K562 (cell line): ENCODE measurements around the gene MANBA. TPM values are rescaled to one million over a fixed set of nuclear protein-coding genes. Genes with fewer than 3 reads are reported as not detected.

ENCODE experiments used
- BHLHE40 ChIP-seq: IDR thresholded peaks from 2 replicates; pipeline ENCODE4 v1.6.1; 2011; ENCODE audit warnings: low read length, improper control_type of control experiment
- E2F4 ChIP-seq: sonication (generic); formaldehyde crosslinking; IDR thresholded peaks from 2 replicates; pipeline ENCODE4 v1.8.0; 2022; ENCODE audit warnings: mild to moderate bottlenecking, low read depth, missing genetic modification reagents
- EGR1 ChIP-seq: fragments of 450-650 bp; conservative IDR thresholded peaks from 2 replicates; pipeline ENCODE4 v1.6.1; 2017; ENCODE audit warnings: mild to moderate bottlenecking
- HDAC1 ChIP-seq, 2 experiments: fragments of 450-650 bp; IDR thresholded peaks; 2 replicates each; pipeline ENCODE4 v1.6.1; 2016 to 2017; ENCODE audit warnings: inconsistent platforms in 1 of 2, mild to moderate bottlenecking in 1 of 2, moderate library complexity in 1 of 2
- KLF6 ChIP-seq: fragments of 250-450 bp; sonication (Bioruptor Pico); IDR thresholded peaks from 2 replicates; pipeline ENCODE4 v1.4.0; 2020; ENCODE audit warnings: mild to moderate bottlenecking, moderate library complexity, borderline replicate concordance
- NR3C1 ChIP-seq: sonication (generic); formaldehyde crosslinking; IDR thresholded peaks from 2 replicates; pipeline ENCODE4 v1.8.1; 2022; ENCODE audit warnings: missing genetic modification reagents
- RAD21 ChIP-seq, 2 experiments: fragments of 250-450 bp in 1 of 2; fragments of 450-650 bp in 1 of 2; sonication (Bioruptor Pico) in 1 of 2; formaldehyde crosslinking in 1 of 2; IDR thresholded peaks in 1 of 2; conservative IDR thresholded peaks in 1 of 2; 2 replicates each; pipeline versions ENCODE4 v1.4.0 to v1.8.0; 2020 to 2022; ENCODE audit warnings: mild to moderate bottlenecking in 2 of 2, moderate library complexity in 1 of 2
- RBFOX2 ChIP-seq: fragments of 200-400 bp; formaldehyde crosslinking; IDR thresholded peaks from 2 replicates; pipeline ENCODE4 v1.6.1; 2017; ENCODE audit warnings: low read depth, mild to moderate bottlenecking, low read length, moderate library complexity
- RNF2 ChIP-seq: sonication (generic); IDR thresholded peaks from 2 replicates; pipeline ENCODE4 v1.6.1; 2016
- SNRNP70 ChIP-seq: fragments of 200-400 bp; formaldehyde crosslinking; optimal IDR thresholded peaks from 2 replicates; pipeline ENCODE3; 2017; ENCODE audit warnings: low read depth, low read length
- TBL1XR1 ChIP-seq, 2 experiments: IDR thresholded peaks; 2 replicates each; pipeline ENCODE4 v1.6.1; 2012; ENCODE audit warnings: improper control_type of control experiment in 2 of 2, low read length in 2 of 2, mild to moderate bottlenecking in 1 of 2
- ZBTB1 ChIP-seq: sonication (generic); formaldehyde crosslinking; IDR thresholded peaks from 2 replicates; pipeline ENCODE4 v1.8.1; 2023; ENCODE audit warnings: missing genetic modification reagents, low read depth, mild to moderate bottlenecking, borderline replicate concordance
- ZBTB12 ChIP-seq: fragments of 250-450 bp; sonication (Bioruptor Pico); IDR thresholded peaks from 2 replicates; pipeline ENCODE4 v1.4.0; 2020
- ZBTB43 ChIP-seq: sonication (generic); formaldehyde crosslinking; IDR thresholded peaks from 2 replicates; pipeline ENCODE4 v1.8.0; 2023; ENCODE audit warnings: mild to moderate bottlenecking, missing genetic modification reagents
- ZNF431 ChIP-seq: sonication (generic); formaldehyde crosslinking; IDR thresholded peaks from 2 replicates; pipeline ENCODE4 v1.8.0; 2022; ENCODE audit warnings: mild to moderate bottlenecking, missing genetic modification reagents
- ZNF79 ChIP-seq: fragments of 250-450 bp; sonication (Bioruptor Pico); IDR thresholded peaks from 2 replicates; pipeline ENCODE4 v1.4.0; 2020; ENCODE audit warnings: low read depth, mild to moderate bottlenecking, moderate library complexity
- polyA plus RNA-seq, 8 experiments: library from polyadenylated mRNA; depleted of rRNA in 4 of 8; stranded (reverse) in 5 of 8; unstranded in 3 of 8; fragments of >200 nt; fragmentation: Nextera tagmentation in 2 of 8; fragmentation: Illumina TruSeq in 1 of 8; extraction: Ambion mirVana in 2 of 8; extraction: Trizol in 1 of 8; gene quantifications; 2 replicates each; pipeline versions ENCODE4 v1.2.1 to v1.2.3, GENCODE V29; 2011 to 2014; ENCODE audit warnings: inconsistent platforms in 1 of 8, missing spikeins in 1 of 8
- total RNA-seq, 7 experiments: library from RNA; depleted of rRNA in 6 of 7; stranded (reverse); fragments of >200 nt in 6 of 7; fragmentation: Illumina TruSeq in 2 of 7; extraction: Trizol in 2 of 7; gene quantifications; 2 replicates each; pipeline versions ENCODE4 v1.2.1 to v1.2.3, GENCODE V29; 2011 to 2021; ENCODE audit warnings: low replicate concordance in 1 of 7
- TF ChIP-seq, protein P1 (sequence below): fragments of 150-350 bp; conservative IDR thresholded peaks from 2 replicates; pipeline ENCODE4 v1.6.1; 2014; ENCODE audit warnings: low read length
- TF ChIP-seq, protein P2 (sequence below), 2 experiments: fragments of 250-450 bp in 1 of 2; fragments of 450-650 bp in 1 of 2; sonication (Bioruptor Pico) in 1 of 2; IDR thresholded peaks; 2 replicates each; pipeline versions ENCODE4 v1.6.1 to v1.8.0; 2016 to 2021; ENCODE audit warnings: mild to moderate bottlenecking in 2 of 2, moderate library complexity in 2 of 2, missing compliant biosample characterization in 1 of 2, missing genetic modification characterization in 1 of 2

MANBA gene
- total and polyA plus RNA-seq, 9 of the 15 experiments (the other 6 are each of a cell fraction or from before 2014, with no cell fraction given), result 1.8 to 12.9 (median 7.7) TPM

- TF ChIP-seq, protein P1, sequence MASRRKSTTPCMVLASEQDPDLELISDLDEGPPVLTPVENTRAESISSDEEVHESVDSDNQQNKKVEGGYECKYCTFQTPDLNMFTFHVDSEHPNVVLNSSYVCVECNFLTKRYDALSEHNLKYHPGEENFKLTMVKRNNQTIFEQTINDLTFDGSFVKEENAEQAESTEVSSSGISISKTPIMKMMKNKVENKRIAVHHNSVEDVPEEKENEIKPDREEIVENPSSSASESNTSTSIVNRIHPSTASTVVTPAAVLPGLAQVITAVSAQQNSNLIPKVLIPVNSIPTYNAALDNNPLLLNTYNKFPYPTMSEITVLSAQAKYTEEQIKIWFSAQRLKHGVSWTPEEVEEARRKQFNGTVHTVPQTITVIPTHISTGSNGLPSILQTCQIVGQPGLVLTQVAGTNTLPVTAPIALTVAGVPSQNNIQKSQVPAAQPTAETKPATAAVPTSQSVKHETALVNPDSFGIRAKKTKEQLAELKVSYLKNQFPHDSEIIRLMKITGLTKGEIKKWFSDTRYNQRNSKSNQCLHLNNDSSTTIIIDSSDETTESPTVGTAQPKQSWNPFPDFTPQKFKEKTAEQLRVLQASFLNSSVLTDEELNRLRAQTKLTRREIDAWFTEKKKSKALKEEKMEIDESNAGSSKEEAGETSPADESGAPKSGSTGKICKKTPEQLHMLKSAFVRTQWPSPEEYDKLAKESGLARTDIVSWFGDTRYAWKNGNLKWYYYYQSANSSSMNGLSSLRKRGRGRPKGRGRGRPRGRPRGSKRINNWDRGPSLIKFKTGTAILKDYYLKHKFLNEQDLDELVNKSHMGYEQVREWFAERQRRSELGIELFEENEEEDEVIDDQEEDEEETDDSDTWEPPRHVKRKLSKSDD, result no peak
- TF ChIP-seq BHLHE40, result 0 out of 2 replicates have a peak, but pooled peaks have one; percentile 46
- TF ChIP-seq E2F4 (CRISPR knock-in tag), result 0 out of 2 replicates have a peak, but pooled peaks have one; percentile 47
- TF ChIP-seq, protein P2, sequence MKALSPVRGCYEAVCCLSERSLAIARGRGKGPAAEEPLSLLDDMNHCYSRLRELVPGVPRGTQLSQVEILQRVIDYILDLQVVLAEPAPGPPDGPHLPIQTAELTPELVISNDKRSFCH (CRISPR knock-in tag; IDR thresholded peaks at IDR 0.05), result no peak
- TF ChIP-seq, protein P2 (tag; IDR thresholded peaks at IDR 0.05), result peak; percentile 53; the same call in 1 of the 2 replicates
- TF ChIP-seq NR3C1 (CRISPR knock-in tag), result peak; percentile 69; the same call in 1 of the 2 replicates
- peak in 1 of 2 experiments; percentile 57; a peak in 2 of 4 replicates for TF ChIP-seq HDAC1 (IDR thresholded peaks at IDR 0.05)
- no peak for TF ChIP-seq SNRNP70
- TF ChIP-seq ZBTB1 (CRISPR knock-in tag), result peak; percentile 88; the same call in 1 of the 2 replicates
- peak; percentile 82 for TF ChIP-seq ZNF431
- TF ChIP-seq ZBTB12 (CRISPR knock-in tag), result no peak
- TF ChIP-seq RBFOX2, result peak; percentile 86
- TF ChIP-seq RNF2, result peak; percentile 9; the same call in 1 of the 2 replicates
- TF ChIP-seq TBL1XR1 (IDR thresholded peaks at IDR 0.05; ENCODE audit: low read length in 2 of 2), result no peak
- TF ChIP-seq ZNF79 (CRISPR knock-in tag), result no peak
- TF ChIP-seq EGR1, result no peak
- TF ChIP-seq KLF6, result no peak
- 0 out of 4 replicates have a peak, but pooled peaks of 1 of the 2 experiments have one; percentile 2 for TF ChIP-seq RAD21 (CRISPR knock-in tag; conservative IDR thresholded peaks at IDR 0.05 in 1 of 2, IDR thresholded peaks at IDR 0.05 in 1 of 2)
- TF ChIP-seq ZBTB43 (CRISPR knock-in tag), result 0 out of 2 replicates have a peak, but pooled peaks have one; percentile 6
Measured at GRCh38 chr4:102760645-102761295, at the start of gene MANBA (continued).
